Measurements from ENCODE around the gene RAB3GAP1.

RAB3GAP1 gene

GRCh38 chr2:135190799-135191198, 138.7 kb downstream of the RAB3GAP1 start:
- TF ChIP-seq MAX (IDR thresholded peaks at IDR 0.05; ENCODE audit: low read depth, low read length) = no peak
- no peak for TF ChIP-seq POLR2A (IDR thresholded peaks at IDR 0.05; ENCODE audit: extremely low read depth, insufficient read length)
- TF ChIP-seq CTCF (IDR thresholded peaks at IDR 0.05; ENCODE audit: low read depth, low read length) = no peak
- no peak for TF ChIP-seq MYC (IDR thresholded peaks at IDR 0.05; ENCODE audit: low read depth, low read length)
- H3K4me3 ChIP-seq (ENCODE audit: low read depth, low read length) = no peak overlapping the region
- no peak for DNase-seq (ENCODE audit: low read depth)

DNA sequence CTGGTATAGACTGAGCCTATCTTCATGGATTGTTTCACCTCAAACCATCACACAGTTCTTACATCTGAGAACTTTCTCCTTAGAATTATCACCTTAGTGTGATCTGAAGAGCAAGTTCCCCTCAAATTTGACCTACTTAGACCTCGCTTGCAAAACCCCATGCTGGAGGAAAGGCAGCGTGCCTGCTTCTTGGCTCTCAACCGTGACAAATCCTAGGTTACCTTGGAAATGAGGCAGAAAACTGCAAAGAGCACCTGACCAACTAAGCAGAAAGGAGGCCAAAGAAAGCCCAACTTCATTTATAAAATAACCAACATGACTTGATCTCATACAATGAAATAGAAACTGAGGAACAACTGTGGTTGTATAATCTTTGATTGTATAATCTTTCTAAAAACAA, 146.4 kb downstream of the RAB3GAP1 start:
- no peak overlapping the region for H3K4me3 ChIP-seq (ENCODE audit: low read depth, low read length)
- DNase-seq (ENCODE audit: low read depth) = no peak
- no peak for TF ChIP-seq MYC (IDR thresholded peaks at IDR 0.05; ENCODE audit: low read depth, low read length)
- no peak for TF ChIP-seq POLR2A (IDR thresholded peaks at IDR 0.05; ENCODE audit: extremely low read depth, insufficient read length)
- no peak for TF ChIP-seq CTCF (IDR thresholded peaks at IDR 0.05; ENCODE audit: low read depth, low read length)
- no peak for TF ChIP-seq MAX (IDR thresholded peaks at IDR 0.05; ENCODE audit: low read depth, low read length)

- no peak overlapping the region for H3K4me3 ChIP-seq (ENCODE audit: low read depth, low read length)
- no peak for DNase-seq (ENCODE audit: low read depth)
- TF ChIP-seq MYC (IDR thresholded peaks at IDR 0.05; ENCODE audit: low read depth, low read length) = no peak
- TF ChIP-seq MAX (IDR thresholded peaks at IDR 0.05; ENCODE audit: low read depth, low read length) = no peak
- no peak for TF ChIP-seq CTCF (IDR thresholded peaks at IDR 0.05; ENCODE audit: low read depth, low read length)
- TF ChIP-seq POLR2A (IDR thresholded peaks at IDR 0.05; ENCODE audit: extremely low read depth, insufficient read length) = no peak
Observed at GRCh38 chr2:135202751-135203150, 150.7 kb downstream of the RAB3GAP1 start.

- no peak for TF ChIP-seq CTCF (IDR thresholded peaks at IDR 0.05; ENCODE audit: low read depth, low read length)
- no peak for TF ChIP-seq MYC (IDR thresholded peaks at IDR 0.05; ENCODE audit: low read depth, low read length)
- no peak for TF ChIP-seq POLR2A (IDR thresholded peaks at IDR 0.05; ENCODE audit: extremely low read depth, insufficient read length)
- no peak for TF ChIP-seq MAX (IDR thresholded peaks at IDR 0.05; ENCODE audit: low read depth, low read length)
- H3K4me3 ChIP-seq (ENCODE audit: low read depth, low read length) = no peak overlapping the region
- DNase-seq (ENCODE audit: low read depth) = no peak
Observed at GRCh38 chr2:135203944-135204343, 151.9 kb downstream of the RAB3GAP1 start.

DNA sequence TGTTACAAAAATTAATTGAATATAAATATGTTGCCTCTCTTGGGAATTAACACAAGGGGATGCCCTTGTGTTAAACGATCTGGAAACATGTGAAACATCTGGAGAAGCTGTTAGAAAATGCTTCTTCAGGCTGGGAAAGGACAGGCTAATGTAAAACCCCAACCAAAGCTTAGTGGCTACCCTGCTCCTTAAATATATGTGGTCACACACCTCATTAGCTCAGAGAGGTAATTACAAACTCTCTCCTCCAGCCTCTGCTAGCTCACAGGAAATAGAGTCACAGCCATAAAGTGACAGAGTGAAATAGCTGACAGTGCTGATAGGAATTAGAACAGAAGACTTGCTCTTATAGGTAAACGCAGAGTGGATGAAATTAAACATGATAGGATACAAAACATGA, 155.9 kb downstream of the RAB3GAP1 start:
- no peak overlapping the region for H3K4me3 ChIP-seq (ENCODE audit: low read depth, low read length)
- no peak for DNase-seq (ENCODE audit: low read depth)
- TF ChIP-seq MYC (IDR thresholded peaks at IDR 0.05; ENCODE audit: low read depth, low read length) (no peak), MAX (IDR thresholded peaks at IDR 0.05; ENCODE audit: low read depth, low read length) (no peak), POLR2A (IDR thresholded peaks at IDR 0.05; ENCODE audit: extremely low read depth, insufficient read length) (no peak), CTCF (IDR thresholded peaks at IDR 0.05; ENCODE audit: low read depth, low read length) (no peak)

DNA sequence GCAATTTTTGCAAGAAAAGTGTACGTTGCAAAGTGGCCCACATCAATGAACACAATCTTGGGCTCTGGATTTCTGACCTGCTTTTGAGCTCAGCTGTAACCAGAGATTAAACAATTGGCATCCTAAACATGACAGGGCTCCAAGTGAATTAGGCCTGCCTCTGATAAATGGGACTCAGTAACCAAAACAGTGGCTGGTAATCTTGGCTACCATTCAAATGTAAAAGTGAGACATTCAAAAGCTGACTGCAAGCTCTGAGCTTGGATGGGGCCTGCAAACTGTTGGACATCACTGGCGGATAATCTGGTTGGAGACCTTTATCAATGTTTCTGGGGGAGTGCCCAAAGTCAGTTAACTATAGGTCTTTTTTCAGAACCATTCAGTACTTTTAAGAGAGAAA, 160.7 kb downstream of the RAB3GAP1 start:
- no peak overlapping the region for H3K4me3 ChIP-seq (ENCODE audit: low read depth, low read length)
- DNase-seq (ENCODE audit: low read depth) = no peak
- no peak for TF ChIP-seq CTCF (IDR thresholded peaks at IDR 0.05; ENCODE audit: low read depth, low read length)
- no peak for TF ChIP-seq MAX (IDR thresholded peaks at IDR 0.05; ENCODE audit: low read depth, low read length)
- TF ChIP-seq MYC (IDR thresholded peaks at IDR 0.05; ENCODE audit: low read depth, low read length) = no peak
- no peak for TF ChIP-seq POLR2A (IDR thresholded peaks at IDR 0.05; ENCODE audit: extremely low read depth, insufficient read length)

Measured in NB4 (cell line).